ENCODE results near the gene MEGF9.
"Not testable (repeated sequence)": the region's sequence is repeated elsewhere in the genome, so short reads cannot be mapped to it uniquely, and the experiment has no call there.

MEGF9 gene

DNA sequence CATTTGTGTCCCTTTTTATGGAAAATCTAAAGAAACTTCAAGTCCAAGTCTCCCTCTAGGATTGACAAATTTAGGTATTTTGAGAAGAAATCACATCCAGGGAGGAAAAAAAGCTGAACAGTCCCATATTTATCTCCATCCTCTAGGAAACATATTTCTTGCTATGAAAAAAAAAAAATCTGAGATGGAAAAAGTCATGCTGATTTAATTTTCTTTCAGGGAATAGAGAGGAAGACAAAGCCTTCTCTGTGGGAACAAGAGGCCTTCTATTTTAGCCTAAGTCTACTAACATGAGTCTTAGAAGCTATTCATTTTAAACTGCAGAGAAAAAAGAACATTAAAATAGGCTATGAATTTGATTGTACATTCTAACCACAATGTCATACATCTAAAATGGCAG is 71.2 kb downstream of the MEGF9 start:
- Mint-ChIP-seq H3K27me3 (ENCODE audit: low read depth) (no peaks in the 10 kb centered on the region), H3K9me3 (no peaks in the 10 kb centered on the region), H3K36me3 (ENCODE audit: low read depth) (peaks cover 4% of the 10 kb centered on the region), H3K27ac (no peak overlapping the region), H3K4me1 (ENCODE audit: low read depth) (no peaks in the 10 kb centered on the region), H3K4me3 (no peak overlapping the region)

DNA sequence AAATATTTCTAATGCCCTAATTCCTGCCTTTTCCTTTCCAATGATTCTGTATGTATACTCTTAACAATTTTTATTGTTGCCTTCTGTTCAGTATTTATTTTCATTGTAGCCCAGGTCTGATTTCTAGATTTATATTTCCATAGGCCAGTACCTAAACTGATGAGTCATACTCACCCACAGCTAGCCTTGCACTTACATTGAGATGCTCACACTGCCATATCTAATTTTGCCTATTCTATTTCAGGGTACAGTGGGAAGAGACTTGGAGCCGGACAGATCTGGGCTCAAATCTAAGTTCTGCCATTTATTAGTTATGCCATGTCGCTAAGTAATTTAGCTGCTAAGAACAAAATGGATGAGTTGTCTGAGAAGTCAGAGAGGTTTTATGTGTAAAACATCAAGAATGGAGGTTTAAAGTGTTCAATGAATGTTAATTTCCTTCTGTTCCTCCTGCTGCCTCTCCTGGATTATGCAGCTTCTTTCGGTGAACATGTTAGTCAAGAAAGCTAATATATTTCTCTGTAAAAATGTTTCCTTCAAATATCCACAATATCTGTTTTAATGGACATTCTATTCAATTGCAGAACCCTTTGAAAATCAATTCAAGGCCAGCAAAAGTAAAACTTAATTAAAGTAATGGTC is 72.0 kb downstream of the MEGF9 start:
- H3K4me3 Mint-ChIP-seq = no peak overlapping the region
- H3K27ac Mint-ChIP-seq = no peak overlapping the region
- H3K27me3 Mint-ChIP-seq (ENCODE audit: low read depth) = no peaks in the 10 kb centered on the region
- no peaks in the 10 kb centered on the region for H3K4me1 Mint-ChIP-seq (ENCODE audit: low read depth)
- peaks cover 4% of the 10 kb centered on the region for H3K36me3 Mint-ChIP-seq (ENCODE audit: low read depth)
- H3K9me3 Mint-ChIP-seq = no peaks in the 10 kb centered on the region

DNA sequence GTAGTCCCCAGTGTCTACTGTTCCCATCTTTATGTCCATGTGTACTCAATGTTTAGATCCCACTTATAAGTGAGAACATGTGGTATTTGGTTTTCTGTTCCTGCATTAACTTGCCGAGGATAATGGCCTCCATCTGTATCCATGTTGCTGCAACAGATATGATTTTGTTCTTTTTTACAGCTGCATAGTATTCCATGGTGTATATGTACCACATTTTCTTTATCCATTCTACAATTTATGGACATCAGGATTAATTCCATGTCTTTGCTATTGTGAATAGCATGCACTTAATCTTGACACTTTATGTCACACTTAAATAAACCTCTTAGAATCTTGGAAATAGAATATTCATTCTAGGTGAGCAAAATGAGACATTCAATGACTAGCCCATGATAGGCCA is 73.4 kb downstream of the MEGF9 start:
- H3K9me3 Mint-ChIP-seq; H3K27ac Mint-ChIP-seq; H3K36me3 Mint-ChIP-seq (ENCODE audit: low read depth); H3K4me1 Mint-ChIP-seq (ENCODE audit: low read depth); H3K4me3 Mint-ChIP-seq; H3K27me3 Mint-ChIP-seq (ENCODE audit: low read depth): not testable (repeated sequence)

DNA sequence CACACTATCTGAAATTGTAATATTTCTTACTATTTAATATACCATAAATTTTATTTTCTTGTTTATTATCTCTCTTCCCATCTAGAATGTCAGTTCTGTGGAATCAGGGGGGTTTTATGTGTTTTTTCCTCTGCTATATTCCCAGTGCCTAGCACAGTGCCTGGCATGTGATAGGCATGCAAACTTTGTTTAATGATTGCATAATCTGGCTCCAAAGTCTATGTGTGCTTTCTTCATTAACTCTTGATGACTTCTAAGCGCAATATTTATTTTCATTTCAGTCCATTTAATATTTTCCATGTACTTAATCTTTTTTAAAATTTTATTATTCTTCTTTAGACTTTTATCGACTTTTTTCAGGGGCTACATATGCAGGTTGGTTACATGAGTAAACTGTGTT is 73.9 kb downstream of the MEGF9 start:
- Mint-ChIP-seq H3K27me3 (ENCODE audit: low read depth) (no peaks in the 10 kb centered on the region), H3K36me3 (ENCODE audit: low read depth) (peaks cover 6% of the 10 kb centered on the region), H3K27ac (no peak overlapping the region)

DNA sequence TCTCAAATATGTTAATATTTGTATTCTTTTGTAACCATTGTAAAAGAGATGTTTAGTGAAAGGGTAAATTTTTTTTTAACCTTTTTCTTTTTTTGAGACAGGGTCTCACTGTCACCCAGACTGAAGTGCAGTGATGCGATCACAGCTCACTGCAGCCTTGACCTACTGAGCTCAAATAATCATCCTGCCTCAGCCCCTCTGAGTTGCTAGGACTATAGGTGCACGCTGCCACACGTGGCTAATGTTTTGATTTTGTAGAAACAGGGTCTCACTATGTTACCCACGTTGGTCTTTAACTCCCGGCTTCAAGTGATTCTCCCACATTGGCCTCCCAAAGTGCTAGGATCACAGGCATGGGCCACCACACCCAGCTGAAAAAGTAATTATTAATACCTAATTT is 76.4 kb downstream of the MEGF9 start:
- H3K27ac Mint-ChIP-seq = no peak overlapping the region
- H3K4me3 Mint-ChIP-seq = no peak overlapping the region
- peaks cover 6% of the 10 kb centered on the region for H3K36me3 Mint-ChIP-seq (ENCODE audit: low read depth)
- no peaks in the 10 kb centered on the region for H3K4me1 Mint-ChIP-seq (ENCODE audit: low read depth)
- peaks cover 18% of the 10 kb centered on the region for H3K9me3 Mint-ChIP-seq
- H3K27me3 Mint-ChIP-seq (ENCODE audit: low read depth) = no peaks in the 10 kb centered on the region

More for the DNA sequence above, 73.9 kb downstream of the MEGF9 start:
- no peak overlapping the region for H3K4me3 Mint-ChIP-seq
- no peaks in the 10 kb centered on the region for H3K4me1 Mint-ChIP-seq (ENCODE audit: low read depth)
- peaks cover 10% of the 10 kb centered on the region for H3K9me3 Mint-ChIP-seq

DNA sequence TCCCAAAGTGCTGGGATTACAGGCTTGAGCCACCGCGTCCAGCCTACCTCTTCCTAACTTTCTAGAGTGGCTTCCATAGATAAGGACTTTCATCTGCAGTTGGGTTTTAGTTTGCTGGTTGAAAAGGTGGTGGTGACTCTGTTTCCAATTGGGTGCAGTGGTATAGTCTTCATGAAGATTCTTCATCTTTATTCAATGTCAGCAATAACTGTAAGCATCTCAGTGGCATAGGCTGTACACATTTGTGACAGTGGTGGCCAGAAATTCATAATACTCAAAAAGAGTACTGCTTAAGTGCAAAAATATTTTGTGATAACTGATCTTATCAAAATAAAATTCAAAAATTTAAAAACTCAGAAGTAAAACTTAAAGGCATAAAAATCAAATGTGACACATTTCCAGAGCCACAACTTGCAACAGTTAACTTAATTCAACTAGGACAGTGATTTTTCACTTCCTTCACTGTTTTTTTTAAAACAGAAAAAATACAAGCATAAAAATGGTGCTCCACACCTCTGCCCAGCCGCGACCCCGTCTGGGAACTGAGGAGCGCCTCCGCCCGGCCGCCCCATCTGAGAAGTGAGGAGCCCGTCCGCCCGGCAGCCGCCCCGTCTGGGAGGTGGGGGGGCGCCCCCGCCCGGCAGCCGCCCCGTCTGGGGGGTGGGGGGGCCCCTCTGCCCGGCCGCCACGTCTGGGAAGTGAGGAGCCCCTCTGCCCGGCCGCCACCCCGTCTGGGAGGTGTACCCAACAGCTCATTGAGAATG is 77.9 kb downstream of the MEGF9 start:
- H3K36me3 Mint-ChIP-seq (ENCODE audit: low read depth) = peaks cover 2% of the 10 kb centered on the region
- no peaks in the 10 kb centered on the region for H3K4me1 Mint-ChIP-seq (ENCODE audit: low read depth)
- H3K9me3 Mint-ChIP-seq = peaks cover 18% of the 10 kb centered on the region
- no peak overlapping the region for H3K27ac Mint-ChIP-seq
- H3K27me3 Mint-ChIP-seq (ENCODE audit: low read depth) = no peaks in the 10 kb centered on the region
- H3K4me3 Mint-ChIP-seq = no peak overlapping the region

DNA sequence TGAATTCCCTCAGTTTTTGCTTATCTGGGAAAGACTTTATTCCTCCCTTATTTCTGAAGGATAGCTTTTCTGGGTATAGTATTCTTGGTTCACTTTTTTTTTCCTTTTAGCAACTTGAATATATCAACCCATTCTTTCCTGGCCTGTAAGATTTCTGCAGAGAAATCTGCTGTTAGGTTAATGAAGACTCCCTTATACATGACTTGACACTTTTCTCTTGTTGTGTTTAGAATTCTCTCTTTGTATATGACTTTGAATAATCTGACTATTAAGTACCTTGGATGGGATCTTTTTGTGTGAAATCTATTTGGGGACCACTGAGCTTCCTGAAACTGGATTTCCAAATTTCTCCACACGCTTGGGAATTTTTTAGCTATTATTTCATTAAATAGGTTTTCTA is 79.3 kb downstream of the MEGF9 start:
- peaks cover 18% of the 10 kb centered on the region for H3K9me3 Mint-ChIP-seq
- peaks cover 2% of the 10 kb centered on the region for H3K36me3 Mint-ChIP-seq (ENCODE audit: low read depth)
- peaks cover 4% of the 10 kb centered on the region for H3K27me3 Mint-ChIP-seq (ENCODE audit: low read depth)
- H3K4me3 Mint-ChIP-seq = no peak overlapping the region
- no peak overlapping the region for H3K27ac Mint-ChIP-seq
- no peaks in the 10 kb centered on the region for H3K4me1 Mint-ChIP-seq (ENCODE audit: low read depth)

DNA sequence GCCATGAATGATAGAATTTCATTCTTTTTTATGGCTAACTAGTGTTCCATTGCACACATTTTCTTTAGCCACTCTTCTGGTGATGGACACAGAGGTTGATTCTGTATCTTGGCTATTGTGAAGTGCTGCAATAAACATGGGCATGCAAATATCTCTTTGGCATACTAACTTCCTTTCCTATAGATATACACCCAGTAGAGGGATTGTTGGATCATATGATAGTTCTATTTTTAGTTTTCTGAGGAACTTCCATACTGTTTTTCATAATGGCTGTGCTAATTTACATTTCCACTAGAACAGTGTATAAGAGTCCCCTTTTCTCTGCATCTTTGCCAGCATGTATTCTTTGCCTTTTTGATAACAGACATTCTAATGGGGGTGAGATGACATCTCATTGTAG is 83.9 kb downstream of the MEGF9 start:
- peaks cover 4% of the 10 kb centered on the region for H3K27me3 Mint-ChIP-seq (ENCODE audit: low read depth)

DNA sequence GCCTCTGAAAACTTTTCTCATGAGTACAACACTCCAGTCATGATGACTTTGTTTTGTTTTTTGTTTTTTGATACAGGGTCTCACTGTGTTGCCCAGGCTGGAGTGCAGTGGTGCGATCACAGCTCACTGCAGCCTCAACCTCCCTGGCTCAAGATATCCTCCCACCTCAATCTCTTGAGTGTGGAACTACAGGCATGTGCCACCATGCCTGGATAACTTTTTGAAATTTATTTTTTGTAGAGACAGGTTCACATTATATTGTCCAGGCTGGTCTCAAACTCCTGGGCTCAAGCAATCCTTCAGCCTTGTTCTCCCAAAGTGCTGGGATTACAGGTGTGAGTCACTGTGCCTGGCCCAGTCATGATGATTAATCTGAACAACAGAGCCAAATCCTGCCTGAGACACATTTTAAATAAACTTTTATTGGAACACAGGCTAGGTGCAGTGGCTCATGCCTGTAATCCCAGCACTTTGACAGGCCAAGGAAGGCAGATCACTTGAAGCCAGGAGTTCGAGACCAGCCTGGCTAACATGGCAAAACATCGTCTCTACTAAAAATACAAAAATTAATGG is 85.3 kb downstream of the MEGF9 start:
- not testable (repeated sequence) for H3K36me3 Mint-ChIP-seq (ENCODE audit: low read depth); H3K27ac Mint-ChIP-seq; H3K4me1 Mint-ChIP-seq (ENCODE audit: low read depth); H3K27me3 Mint-ChIP-seq (ENCODE audit: low read depth); H3K9me3 Mint-ChIP-seq; H3K4me3 Mint-ChIP-seq

More for the DNA sequence above, 83.9 kb downstream of the MEGF9 start:
- Mint-ChIP-seq H3K4me1 (ENCODE audit: low read depth) (no peaks in the 10 kb centered on the region), H3K36me3 (ENCODE audit: low read depth) (no peaks in the 10 kb centered on the region), H3K27ac (no peak overlapping the region), H3K9me3 (peaks cover 8% of the 10 kb centered on the region), H3K4me3 (no peak overlapping the region)

DNA sequence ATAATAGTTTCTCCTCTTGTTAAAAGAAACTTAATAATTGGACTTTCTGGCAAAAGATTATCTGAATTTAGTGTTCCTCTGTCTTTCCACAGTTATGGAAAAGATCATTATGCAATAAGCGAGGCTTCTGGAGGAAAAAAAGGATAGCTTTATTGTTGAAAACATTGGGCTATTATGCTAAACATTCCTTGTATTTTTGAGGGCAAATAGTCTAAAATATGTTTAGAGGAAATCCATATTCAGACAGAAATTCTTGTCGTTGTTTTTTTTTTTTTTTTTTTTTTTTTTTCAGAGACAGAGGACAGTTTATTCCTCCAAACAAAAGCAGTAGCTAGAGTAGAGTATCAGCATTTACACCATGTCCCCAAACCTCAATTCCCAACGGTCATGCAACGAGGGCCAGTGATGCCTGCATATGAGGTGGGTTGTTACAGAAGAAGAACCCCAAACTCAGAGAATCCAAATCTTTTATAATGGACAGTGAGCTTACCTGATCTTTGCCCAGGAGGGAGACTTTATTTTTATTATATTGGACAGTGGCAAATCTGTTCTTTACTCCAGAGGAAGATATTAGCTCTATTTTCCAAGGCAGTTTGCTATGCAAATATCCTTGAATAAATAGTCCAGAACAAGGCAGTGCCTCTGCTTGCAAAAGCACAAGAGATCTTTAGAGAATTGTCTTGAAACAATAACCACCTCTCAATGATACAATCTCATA is 85.9 kb downstream of the MEGF9 start:
- no peaks in the 10 kb centered on the region for H3K9me3 Mint-ChIP-seq
- H3K27ac Mint-ChIP-seq = no peak overlapping the region
- H3K4me1 Mint-ChIP-seq (ENCODE audit: low read depth) = no peaks in the 10 kb centered on the region
- peaks cover 4% of the 10 kb centered on the region for H3K27me3 Mint-ChIP-seq (ENCODE audit: low read depth)
- H3K36me3 Mint-ChIP-seq (ENCODE audit: low read depth) = no peaks in the 10 kb centered on the region
- H3K4me3 Mint-ChIP-seq = no peak overlapping the region

DNA sequence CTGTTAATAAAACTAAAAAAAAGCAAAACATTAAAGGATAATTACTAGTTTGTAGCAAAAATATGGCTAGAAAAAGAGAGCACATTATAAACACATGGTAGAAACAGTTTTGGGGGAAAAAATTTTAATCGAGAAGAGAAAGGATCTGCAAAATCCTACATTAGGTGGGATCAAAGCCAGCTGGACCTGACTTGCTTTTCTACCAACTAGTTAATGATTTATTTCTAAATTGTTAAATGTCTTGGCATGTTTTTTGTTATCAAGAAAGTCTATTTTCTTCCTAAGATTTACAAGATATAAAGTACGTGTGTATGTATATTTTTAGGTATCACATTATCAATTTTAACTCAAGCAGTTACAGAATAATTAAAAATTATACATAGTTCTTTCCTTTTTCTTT is 87.2 kb downstream of the MEGF9 start:
- no peaks in the 10 kb centered on the region for H3K4me1 Mint-ChIP-seq (ENCODE audit: low read depth)
- H3K27me3 Mint-ChIP-seq (ENCODE audit: low read depth) = peaks cover 4% of the 10 kb centered on the region
- H3K4me3 Mint-ChIP-seq = no peak overlapping the region
- no peaks in the 10 kb centered on the region for H3K9me3 Mint-ChIP-seq
- no peak overlapping the region for H3K27ac Mint-ChIP-seq
- H3K36me3 Mint-ChIP-seq (ENCODE audit: low read depth) = no peaks in the 10 kb centered on the region

DNA sequence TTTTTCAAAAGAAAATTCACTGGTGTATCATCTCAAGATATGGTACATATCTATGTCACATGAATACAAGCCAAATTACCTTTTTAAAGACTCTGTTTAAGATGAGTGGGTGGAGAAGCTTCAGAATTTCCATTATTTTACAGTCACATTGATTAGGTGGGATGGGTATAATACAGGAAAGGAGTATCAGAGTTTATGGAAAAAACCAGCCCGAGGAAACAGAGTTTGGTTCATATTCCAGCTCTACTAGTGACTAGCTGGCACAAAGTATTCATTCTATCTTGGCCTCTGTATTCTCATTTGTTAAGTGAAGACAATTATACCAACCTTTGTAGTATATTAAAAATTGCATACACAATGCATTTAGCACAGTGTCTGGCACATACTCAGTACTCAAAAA is 87.8 kb downstream of the MEGF9 start:
- Mint-ChIP-seq H3K4me3 (no peak overlapping the region), H3K9me3 (no peaks in the 10 kb centered on the region), H3K27ac (no peak overlapping the region), H3K27me3 (ENCODE audit: low read depth) (peaks cover 4% of the 10 kb centered on the region), H3K36me3 (ENCODE audit: low read depth) (peaks cover under 1% of the 10 kb centered on the region), H3K4me1 (ENCODE audit: low read depth) (no peaks in the 10 kb centered on the region)

DNA sequence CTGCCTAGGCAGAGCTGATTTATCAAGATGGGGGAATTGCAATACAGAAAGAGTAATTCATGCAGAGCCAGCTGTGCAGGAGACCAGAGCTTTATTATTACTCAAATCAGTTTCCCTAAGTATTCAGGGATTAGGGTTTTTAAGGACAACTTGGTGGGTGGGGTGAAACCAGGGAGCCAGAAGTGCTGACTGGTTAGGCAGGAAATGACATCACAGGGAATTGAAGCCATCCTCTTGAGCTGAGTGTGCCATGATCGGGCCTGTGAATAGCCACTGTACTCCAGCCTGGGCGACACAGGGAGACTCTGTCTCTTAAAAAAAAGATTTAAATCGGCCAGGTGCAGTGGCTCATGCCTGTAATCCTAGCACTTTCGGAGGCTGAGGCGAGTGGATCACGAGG is 89.0 kb downstream of the MEGF9 start:
- H3K9me3 Mint-ChIP-seq = no peaks in the 10 kb centered on the region
- H3K27ac Mint-ChIP-seq = no peak overlapping the region
- no peaks in the 10 kb centered on the region for H3K27me3 Mint-ChIP-seq (ENCODE audit: low read depth)
- H3K4me1 Mint-ChIP-seq (ENCODE audit: low read depth) = no peaks in the 10 kb centered on the region
- H3K36me3 Mint-ChIP-seq (ENCODE audit: low read depth) = peaks cover 3% of the 10 kb centered on the region
- no peak overlapping the region for H3K4me3 Mint-ChIP-seq

DNA sequence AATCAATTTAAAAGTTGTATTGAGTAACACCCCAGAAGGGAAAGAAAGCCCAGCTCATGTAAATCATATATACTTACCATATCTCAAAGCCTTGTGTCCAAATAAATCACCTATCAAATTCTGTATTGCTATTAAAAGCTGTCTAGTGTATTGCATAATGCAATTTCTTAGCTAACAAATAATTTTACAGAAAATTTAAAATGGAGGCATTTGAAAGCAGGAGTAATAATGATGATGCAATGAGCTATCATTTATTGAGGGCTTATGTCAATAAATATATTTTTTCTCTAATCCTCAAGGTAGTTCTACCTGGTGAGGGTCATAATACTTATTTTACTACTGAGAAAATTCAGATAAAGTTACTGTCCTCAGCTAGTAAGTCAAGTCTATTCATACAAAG is 91.5 kb downstream of the MEGF9 start:
- Mint-ChIP-seq H3K9me3 (no peaks in the 10 kb centered on the region), H3K27ac (no peak overlapping the region), H3K36me3 (ENCODE audit: low read depth) (peaks cover 3% of the 10 kb centered on the region), H3K4me1 (ENCODE audit: low read depth) (peaks cover 3% of the 10 kb centered on the region), H3K27me3 (ENCODE audit: low read depth) (no peaks in the 10 kb centered on the region), H3K4me3 (no peak overlapping the region)

DNA sequence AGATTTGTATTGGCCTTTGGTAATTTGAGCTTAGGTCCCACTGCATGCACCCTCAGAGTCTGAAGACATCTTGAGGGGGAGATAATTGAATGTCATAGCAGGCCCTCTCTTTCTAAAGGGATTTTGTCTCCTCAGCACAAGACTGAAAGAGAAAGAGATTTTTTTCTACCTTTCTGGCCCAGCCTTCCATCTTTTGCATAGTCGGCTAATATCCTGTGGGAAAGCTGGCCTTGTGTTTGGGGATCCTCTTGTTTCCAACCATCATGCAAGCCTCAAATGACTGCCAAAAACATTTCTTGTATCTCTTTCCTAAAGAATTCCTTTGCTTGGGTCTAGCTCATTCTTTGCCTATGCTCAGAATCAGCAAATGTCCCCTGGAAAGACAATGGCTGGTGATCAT is 92.3 kb downstream of the MEGF9 start:
- no peaks in the 10 kb centered on the region for H3K9me3 Mint-ChIP-seq
- no peak overlapping the region for H3K27ac Mint-ChIP-seq
- no peaks in the 10 kb centered on the region for H3K27me3 Mint-ChIP-seq (ENCODE audit: low read depth)
- H3K36me3 Mint-ChIP-seq (ENCODE audit: low read depth) = peaks cover 3% of the 10 kb centered on the region
- peaks cover 3% of the 10 kb centered on the region for H3K4me1 Mint-ChIP-seq (ENCODE audit: low read depth)
- H3K4me3 Mint-ChIP-seq = no peak overlapping the region
